GM12874 (cell line): Measurements from ENCODE around the gene SCGB1D2.
A peak's percentile ranks its signal among the peaks of the same experiment; 100 is the strongest.

ENCODE experiments used
- CTCF ChIP-seq: IDR thresholded peaks from 2 replicates; pipeline ENCODE4 v1.5.1; 2011; ENCODE audit warnings: low read depth, mild to moderate bottlenecking, control low read depth, low read length, moderate library complexity; ENCODE audit not compliant: insufficient read depth

The SCGB1D2 gene

GRCh38 chr11:62241095-62241494 lies 944 bp upstream of the SCGB1D2 start:
- no peak for TF ChIP-seq CTCF

GRCh38 chr11:62245271-62245753 lies 3.3 kb downstream of the SCGB1D2 start:
- peak; percentile 26; the same call in 1 of the 2 replicates for TF ChIP-seq CTCF

- TF ChIP-seq CTCF: no peak
Measured at GRCh38 chr11:62251698-62252097, 9.7 kb downstream of the SCGB1D2 start.

GRCh38 chr11:62253999-62254542 lies 12.0 kb downstream of the SCGB1D2 start:
- TF ChIP-seq CTCF: no peak

GRCh38 chr11:62256281-62256680 lies 14.2 kb downstream of the SCGB1D2 start:
- TF ChIP-seq CTCF: no peak

- TF ChIP-seq CTCF: no peak
Measured at GRCh38 chr11:62260261-62260953, 18.4 kb downstream of the SCGB1D2 start.

- TF ChIP-seq CTCF: no peak
Measured at GRCh38 chr11:62264004-62264403, 22.0 kb downstream of the SCGB1D2 start.
